HCT116 (cell line): ENCODE data around the gene MLLT6. TPM values are rescaled to one million over a fixed set of nuclear protein-coding genes. Genes with fewer than 3 reads are reported as not detected.
A peak's percentile ranks its signal among the peaks of the same experiment; 100 is the strongest.

Experiments
- ELF1 ChIP-seq: IDR thresholded peaks from 2 replicates; pipeline ENCODE4 v1.6.1; 2012; ENCODE audit warnings: low read depth, borderline replicate concordance
- EZH2 ChIP-seq: fragments of 200-600 bp; sonication (generic); IDR thresholded peaks from 2 replicates; pipeline ENCODE4 v1.6.1; 2017; ENCODE audit warnings: antibody characterized with exemption, mixed run types
- EZH2phosphoT487 ChIP-seq: fragments of 200-600 bp; IDR thresholded peaks from 2 replicates; pipeline ENCODE4 v1.6.1; 2018; ENCODE audit warnings: antibody characterized with exemption, borderline replicate concordance
- FOSL1 ChIP-seq: IDR thresholded peaks from 2 replicates; pipeline ENCODE4 v1.6.1; 2012; ENCODE audit warnings: low read depth
- JUND ChIP-seq: IDR thresholded peaks from 2 replicates; pipeline ENCODE4 v1.6.1; 2012
- POLR2AphosphoS5 ChIP-seq: IDR thresholded peaks from 2 replicates; pipeline ENCODE4 v1.6.1; 2011; ENCODE audit warnings: mild to moderate bottlenecking, low read depth, low read length, moderate library complexity
- RAD21 ChIP-seq: IDR thresholded peaks from 2 replicates; pipeline ENCODE4 v1.6.1; 2012; ENCODE audit warnings: low read depth, mild to moderate bottlenecking
- SP1 ChIP-seq: IDR thresholded peaks from 2 replicates; pipeline ENCODE4 v1.6.1; 2012; ENCODE audit warnings: low read depth
- SRF ChIP-seq: IDR thresholded peaks from 2 replicates; pipeline ENCODE4 v1.6.1; 2012; ENCODE audit warnings: low read depth
- YY1 ChIP-seq: IDR thresholded peaks from 2 replicates; pipeline ENCODE4 v1.6.1; 2011; ENCODE audit warnings: low read length, low read depth, moderate library complexity, mild to moderate bottlenecking; ENCODE audit not compliant: insufficient replicate concordance; ENCODE audit errors: extremely low read depth
- ZFX ChIP-seq: fragments of 450-650 bp; IDR thresholded peaks from 2 replicates; pipeline ENCODE4 v1.6.1; 2017
- ZNF274 ChIP-seq: fragments of 200-500 bp; sonication (Bioruptor generic); IDR thresholded peaks from 2 replicates; pipeline ENCODE4 v1.6.1; 2014; ENCODE audit warnings: mild to moderate bottlenecking, low read depth, low read length, inconsistent platforms
- total RNA-seq: library from RNA; stranded (reverse); gene quantifications from one replicate; pipeline ENCODE4 v1.2.1, GENCODE V29; 2021; ENCODE audit not compliant: unreplicated experiment
- TF ChIP-seq, protein P1 (sequence below): IDR thresholded peaks from 2 replicates; pipeline ENCODE4 v1.6.1; 2012
- TF ChIP-seq, protein P2 (sequence below): IDR thresholded peaks from 2 replicates; pipeline ENCODE4 v1.6.1; 2011; ENCODE audit warnings: mild to moderate bottlenecking, low read length, moderate library complexity; ENCODE audit not compliant: insufficient replicate concordance; ENCODE audit errors: extremely low read depth

Gene MLLT6
- total RNA-seq, 1 experiment from 2014 or later, result 110 TPM

- TF ChIP-seq EZH2 (no peak), POLR2AphosphoS5 (peak; percentile 28; the same call in 1 of the 2 replicates), ZNF274 (no peak), SRF (no peak), SP1 (no peak), FOSL1 (no peak), EZH2phosphoT487 (no peak), RAD21 (peak; percentile 96), ELF1 (no peak), JUND (no peak), YY1 (peak; percentile 51), ZFX (no peak)
- TF ChIP-seq, protein P1, sequence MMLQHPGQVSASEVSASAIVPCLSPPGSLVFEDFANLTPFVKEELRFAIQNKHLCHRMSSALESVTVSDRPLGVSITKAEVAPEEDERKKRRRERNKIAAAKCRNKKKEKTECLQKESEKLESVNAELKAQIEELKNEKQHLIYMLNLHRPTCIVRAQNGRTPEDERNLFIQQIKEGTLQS, result no peak
- TF ChIP-seq, protein P2, sequence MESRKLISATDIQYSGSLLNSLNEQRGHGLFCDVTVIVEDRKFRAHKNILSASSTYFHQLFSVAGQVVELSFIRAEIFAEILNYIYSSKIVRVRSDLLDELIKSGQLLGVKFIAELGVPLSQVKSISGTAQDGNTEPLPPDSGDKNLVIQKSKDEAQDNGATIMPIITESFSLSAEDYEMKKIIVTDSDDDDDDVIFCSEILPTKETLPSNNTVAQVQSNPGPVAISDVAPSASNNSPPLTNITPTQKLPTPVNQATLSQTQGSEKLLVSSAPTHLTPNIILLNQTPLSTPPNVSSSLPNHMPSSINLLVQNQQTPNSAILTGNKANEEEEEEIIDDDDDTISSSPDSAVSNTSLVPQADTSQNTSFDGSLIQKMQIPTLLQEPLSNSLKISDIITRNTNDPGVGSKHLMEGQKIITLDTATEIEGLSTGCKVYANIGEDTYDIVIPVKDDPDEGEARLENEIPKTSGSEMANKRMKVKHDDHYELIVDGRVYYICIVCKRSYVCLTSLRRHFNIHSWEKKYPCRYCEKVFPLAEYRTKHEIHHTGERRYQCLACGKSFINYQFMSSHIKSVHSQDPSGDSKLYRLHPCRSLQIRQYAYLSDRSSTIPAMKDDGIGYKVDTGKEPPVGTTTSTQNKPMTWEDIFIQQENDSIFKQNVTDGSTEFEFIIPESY, result no peak
Observed at GRCh38 chr17:38676706-38677504, 28.2 kb upstream of the MLLT6 start (continued).
